B cell (primary cell): ENCODE measurements around the gene TNFAIP2.

Experiments used
- CTCF ChIP-seq: fragments of 200-600 bp; IDR thresholded peaks from one replicate; pipeline ENCODE4 v1.8.0; 2022; ENCODE audit warnings: antibody characterized with exemption, mild to moderate bottlenecking
- EZH2 ChIP-seq: IDR thresholded peaks from 2 replicates; pipeline ENCODE4 v1.6.1; 2012; ENCODE audit warnings: borderline replicate concordance, low read depth, mild to moderate bottlenecking, moderate library complexity, low read length; ENCODE audit not compliant: insufficient read depth, poor library complexity, severe bottlenecking

DNA sequence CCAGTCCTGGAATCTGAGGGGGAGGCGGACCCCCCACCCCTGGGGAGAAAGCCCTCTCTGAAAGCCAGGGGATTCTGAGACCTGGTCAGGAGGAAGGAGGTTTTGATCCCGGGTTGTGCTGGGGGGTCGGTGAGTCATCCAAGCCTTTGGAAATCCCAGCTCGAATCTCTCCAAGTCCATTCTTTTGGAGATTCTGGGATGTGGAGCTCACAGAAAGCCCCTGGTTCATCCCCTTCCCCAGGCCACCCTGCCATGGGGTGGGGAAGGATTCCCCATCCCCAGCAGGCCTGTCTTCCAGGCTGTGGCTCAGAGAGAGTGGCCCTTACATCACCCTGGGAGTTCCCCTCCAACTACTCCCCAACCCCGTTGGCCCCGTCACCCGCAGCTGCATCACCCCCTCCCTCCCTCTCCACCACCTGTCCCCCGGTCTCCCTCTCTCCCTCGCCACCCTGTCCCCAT, 14.5 kb upstream of the TNFAIP2 start:
- TF ChIP-seq CTCF: no peak
- TF ChIP-seq EZH2: no peak
